T-helper 22 cell (primary cell): Measurements from ENCODE around the gene SAG.

Experiments used
- DNase-seq: peaks from one replicate; pipeline ENCODE4 v3.0.0-alpha.2; 2020; ENCODE audit warnings: low read depth

Gene SAG

GRCh38 chr2:233288663-233289062, 19.0 kb upstream of the SAG start:
- no peak for DNase-seq

DNA sequence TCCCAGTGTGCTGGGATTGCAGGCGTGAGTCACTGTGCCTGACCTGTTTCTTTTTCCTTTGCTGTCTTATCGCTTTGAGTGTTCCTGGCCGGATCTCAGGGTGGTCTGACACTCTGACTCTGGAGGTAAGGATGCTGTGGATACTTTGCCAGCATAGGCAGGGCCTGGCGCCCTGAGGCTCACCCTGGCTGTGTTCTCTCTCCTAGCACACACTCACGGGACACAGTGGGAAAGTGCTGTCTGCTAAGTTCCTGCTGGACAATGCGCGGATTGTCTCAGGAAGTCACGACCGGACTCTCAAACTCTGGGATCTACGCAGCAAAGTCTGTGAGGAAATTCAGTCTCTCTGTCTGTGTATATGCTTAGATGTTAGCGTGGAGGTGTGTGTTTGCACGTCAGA, 18.0 kb upstream of the SAG start:
- DNase-seq, result no peak

- no peak for DNase-seq
These were observed 17.4 kb upstream of the SAG start for GRCh38 chr2:233290051-233290845.

GRCh38 chr2:233295891-233296290, 11.7 kb upstream of the SAG start:
- no peak for DNase-seq

GRCh38 chr2:233297076-233297475, 10.5 kb upstream of the SAG start:
- DNase-seq, result no peak

DNA sequence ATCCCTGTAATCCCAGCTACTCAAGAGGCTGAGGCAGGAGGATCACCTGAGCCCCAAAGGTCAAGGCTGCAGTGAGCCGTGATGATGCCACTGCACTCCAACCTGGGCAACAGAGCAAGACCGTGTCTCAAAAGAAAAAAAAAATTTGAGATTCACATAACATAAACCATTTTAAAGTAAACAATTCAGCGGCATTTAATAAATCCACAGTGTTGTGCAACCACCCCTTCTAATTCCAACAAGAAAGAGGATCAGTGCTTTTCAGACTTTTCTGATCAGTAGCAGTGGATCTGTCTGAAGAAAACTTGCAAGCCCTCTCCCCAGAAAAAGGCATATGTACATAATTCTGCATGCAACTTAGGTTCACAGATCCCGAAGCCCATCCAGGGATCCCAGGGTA, 7.2 kb upstream of the SAG start:
- DNase-seq, result no peak

DNA sequence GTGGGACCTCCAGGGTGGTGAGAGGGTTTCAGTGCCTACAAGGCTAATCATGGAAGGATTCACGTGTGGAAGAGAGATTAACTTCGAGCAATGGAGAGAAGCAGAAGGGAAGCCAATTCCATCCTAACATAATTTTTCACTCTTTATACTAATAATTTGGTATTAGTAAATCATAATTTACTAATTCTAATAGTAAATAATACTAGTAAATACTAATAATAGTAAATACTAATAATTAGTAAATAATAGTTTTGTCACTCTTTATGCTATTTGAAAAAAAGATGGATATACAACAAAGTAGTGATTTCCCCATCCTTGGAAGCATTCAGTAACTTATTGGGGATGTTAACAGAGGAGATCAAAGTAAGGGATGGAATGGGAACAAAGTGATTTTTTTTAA, 6.4 kb upstream of the SAG start:
- DNase-seq, result no peak

DNA sequence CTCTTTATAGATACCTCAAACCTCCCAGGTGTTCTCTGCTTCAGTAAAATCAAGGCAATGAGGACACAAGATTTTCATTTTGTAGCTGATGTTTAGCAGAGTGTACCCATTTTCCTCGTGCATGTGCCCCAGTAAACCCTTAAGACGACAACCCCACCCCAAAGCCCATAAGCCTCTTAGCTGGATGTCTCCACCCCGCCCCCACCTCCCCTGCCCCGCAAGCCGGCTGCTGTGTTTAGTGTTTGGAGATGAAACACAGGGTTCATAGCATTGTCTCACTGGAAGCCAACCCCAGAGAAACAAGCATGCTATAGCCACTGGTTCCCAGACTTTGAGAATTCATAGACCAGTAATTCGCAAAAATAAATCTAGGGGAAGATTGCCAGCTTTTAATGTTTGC, 5.8 kb upstream of the SAG start:
- no peak for DNase-seq

DNA sequence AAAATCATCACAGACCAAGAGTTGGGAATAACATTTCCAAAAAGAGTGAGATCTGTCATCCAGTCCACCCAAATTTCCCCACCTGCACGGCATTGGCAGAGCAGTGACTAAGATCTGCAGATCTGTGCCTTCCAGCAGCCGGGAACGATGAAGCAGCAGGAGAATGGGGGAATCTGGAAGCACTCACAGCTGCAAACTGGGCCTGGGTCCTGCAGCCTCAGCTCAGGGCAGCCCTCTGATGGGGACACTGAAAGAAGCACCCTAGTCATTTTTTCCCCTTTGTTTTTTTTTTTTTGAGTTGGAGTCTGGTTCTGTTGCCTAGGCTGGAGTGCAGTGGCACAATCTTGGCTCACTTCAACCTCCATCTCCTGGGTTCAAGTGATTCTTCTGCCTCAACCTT, 4.4 kb upstream of the SAG start:
- no peak for DNase-seq

GRCh38 chr2:233311241-233311926, 3.8 kb downstream of the SAG start:
- DNase-seq, result no peak

DNA sequence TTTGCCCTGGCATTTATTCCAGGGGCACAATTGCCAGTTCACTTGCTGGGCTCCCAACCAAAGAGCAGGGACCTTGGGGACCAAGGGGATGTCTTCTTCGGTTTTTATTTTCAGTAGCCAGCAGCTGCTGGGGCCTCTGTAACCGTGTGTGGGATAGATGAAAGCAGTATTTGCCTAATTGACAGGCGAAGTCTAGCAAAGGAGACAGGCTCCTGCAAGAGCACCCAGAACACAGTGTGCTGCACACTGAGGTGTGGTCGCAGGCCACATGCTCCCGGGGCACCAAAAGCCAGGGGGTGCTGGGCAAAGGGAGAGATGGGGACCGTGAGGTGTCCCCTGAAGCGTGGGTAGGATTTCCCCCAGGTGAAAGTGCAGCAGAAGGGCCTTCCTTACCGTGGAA, 5.3 kb downstream of the SAG start:
- no peak for DNase-seq

DNA sequence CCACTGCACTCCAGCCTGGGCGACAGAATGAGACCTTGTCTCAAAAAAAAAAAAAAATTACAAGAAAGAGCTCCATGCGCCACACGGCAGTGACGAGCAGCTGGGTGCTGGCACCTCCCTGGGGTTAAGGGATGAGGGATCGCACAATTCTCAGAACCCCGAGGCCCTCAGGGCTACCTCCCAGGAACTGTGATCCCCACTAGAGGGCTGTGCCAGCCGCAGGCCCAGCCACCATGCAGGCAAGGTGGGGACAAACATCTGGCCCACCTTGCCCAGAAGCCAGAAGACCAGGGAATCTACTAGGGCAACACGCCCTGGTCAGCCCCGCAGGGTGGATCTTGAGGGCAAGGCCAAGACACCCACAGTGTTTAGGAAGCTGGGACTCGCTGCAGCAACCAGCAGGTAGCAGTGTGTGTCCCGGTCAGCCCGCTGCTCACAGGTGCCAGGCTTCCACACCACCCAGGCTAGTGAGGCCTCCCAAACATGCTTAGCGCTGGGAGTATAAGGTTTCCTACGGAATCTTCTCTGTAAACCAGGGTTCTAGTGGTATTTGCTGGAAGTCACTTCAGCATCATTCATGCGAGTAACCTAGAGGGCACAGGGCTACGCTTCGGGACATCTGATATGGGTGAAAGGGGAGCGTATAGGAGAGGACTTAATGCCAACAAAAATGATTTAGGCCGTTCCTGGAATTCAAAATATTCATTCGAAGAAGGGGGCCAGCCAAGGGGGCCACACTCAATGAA, 6.7 kb downstream of the SAG start:
- no peak for DNase-seq

DNA sequence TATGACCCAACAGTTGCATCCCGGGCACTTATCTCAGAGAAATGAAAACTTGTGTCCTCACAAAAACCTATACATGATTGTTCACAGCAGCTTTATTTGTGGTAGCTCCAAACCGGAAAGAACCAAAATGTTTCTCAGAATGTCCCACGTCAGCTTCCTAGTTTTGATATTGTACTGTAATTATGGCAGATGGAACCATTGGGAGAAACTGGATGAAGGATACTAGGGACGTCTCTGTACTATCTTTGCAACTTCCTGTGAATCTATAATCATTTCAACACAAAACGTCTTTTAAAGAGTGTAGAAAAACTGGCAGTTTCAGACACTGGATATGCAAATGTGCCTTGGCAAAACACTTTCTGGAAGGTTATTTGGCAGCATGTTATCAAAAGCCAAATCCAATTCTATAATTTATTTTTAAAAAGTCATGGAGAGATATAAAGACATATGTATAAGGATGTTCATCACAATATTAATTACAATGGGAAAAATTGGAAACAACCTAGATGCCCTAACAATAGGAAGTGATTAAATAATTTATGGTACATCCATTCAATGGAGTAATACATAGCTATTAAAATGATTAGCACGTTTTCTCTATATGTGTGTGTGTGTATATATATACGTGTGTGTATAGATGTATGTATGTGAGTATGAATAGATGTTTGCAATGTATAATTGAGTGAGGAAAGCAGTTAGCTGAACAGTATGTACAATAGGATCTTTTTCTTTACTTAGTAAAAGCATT, 9.8 kb downstream of the SAG start:
- no peak for DNase-seq

DNA sequence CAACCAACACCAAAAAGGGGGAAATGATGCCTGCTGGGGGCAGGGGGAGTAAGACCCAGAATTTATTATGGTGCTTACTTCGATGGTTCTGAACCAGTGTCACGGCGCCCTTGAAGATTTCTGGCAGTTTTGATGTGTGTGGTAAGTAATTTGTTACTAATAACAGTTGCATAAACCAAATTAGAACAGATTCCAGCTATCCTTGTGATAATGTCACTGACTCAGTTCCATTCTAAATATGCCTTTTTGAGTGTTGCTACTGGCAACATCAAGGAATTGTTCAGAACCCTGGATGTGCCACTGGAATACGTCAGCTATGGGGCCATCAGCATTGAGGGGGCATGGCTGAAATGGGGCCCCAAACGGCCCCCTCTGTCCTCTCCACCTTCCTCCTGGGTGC, 11.6 kb downstream of the SAG start:
- no peak for DNase-seq

DNA sequence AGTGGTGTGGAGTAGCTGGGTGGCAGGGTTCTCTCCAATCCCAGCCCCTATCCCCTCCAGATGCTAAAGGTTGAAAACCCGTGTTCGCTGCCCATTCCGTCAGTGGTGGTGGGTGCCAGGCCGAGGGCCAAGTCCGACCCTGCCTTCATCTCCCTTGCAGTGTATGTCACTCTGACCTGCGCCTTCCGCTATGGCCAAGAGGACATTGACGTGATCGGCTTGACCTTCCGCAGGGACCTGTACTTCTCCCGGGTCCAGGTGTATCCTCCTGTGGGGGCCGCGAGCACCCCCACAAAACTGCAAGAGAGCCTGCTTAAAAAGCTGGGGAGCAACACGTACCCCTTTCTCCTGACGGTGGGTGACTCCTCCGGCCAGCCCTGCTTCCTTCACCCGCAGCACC, 12.9 kb downstream of the SAG start:
- no peak for DNase-seq

DNA sequence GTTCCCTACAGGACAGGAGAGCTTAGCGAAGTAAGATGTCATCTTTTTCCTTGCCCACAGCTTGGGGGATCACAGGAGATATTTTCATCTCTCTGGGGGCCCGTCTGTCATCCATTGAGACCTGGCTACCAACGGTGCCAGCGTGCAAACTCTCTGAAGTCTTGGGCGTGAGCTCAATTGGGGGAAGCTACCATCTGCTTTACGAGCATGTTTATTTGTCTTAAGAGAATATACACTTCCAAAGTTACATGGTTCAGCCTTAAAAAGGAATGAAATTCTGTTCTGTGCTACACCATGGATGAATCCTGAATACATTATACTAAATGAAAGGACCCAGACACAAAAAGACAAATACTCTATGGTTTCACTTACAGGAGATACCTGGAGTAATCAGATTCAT, 13.6 kb downstream of the SAG start:
- DNase-seq, result no peak

GRCh38 chr2:233323851-233324250, 16.2 kb downstream of the SAG start:
- no peak for DNase-seq

DNA sequence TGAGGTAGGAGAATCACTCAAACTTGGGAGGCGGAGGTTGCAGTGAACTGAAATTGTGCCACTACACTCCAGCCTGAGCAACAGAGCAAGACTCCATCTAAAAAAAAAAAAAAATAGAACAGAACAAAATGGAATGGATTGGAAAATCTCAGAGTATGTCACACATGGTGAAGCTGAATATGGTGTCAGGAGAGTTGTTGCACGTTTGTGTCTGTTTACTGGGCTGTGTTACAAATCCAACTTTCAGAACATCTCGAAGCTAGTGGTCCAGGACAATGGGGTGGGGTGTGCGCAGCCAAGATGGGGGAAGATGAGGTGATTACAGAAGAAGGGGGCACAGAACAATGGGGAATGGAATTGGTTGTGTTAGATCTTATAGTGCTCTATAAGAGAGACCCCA, 17.6 kb downstream of the SAG start:
- DNase-seq, result no peak

GRCh38 chr2:233325814-233326213, 18.2 kb downstream of the SAG start:
- no peak for DNase-seq

DNA sequence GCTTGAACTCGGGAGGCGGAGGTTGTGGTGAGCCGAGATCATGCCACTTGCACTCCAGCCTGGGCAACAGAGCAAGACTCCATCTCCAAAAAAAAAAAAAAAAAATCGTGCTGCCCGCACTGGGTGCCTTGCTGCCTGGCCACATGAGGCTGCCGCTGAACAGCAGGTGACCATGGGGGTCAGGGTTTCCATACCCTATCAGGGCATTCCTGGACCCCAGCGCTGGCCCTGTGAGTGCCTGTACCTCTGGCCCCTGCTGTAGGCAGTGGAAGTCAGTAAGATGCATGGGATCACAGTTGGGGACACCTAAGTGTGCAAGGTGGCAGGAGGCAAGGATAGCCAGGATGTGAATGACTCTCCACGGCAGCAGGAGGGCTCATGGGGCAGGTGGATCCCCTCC, 18.9 kb downstream of the SAG start:
- DNase-seq, result no peak

DNA sequence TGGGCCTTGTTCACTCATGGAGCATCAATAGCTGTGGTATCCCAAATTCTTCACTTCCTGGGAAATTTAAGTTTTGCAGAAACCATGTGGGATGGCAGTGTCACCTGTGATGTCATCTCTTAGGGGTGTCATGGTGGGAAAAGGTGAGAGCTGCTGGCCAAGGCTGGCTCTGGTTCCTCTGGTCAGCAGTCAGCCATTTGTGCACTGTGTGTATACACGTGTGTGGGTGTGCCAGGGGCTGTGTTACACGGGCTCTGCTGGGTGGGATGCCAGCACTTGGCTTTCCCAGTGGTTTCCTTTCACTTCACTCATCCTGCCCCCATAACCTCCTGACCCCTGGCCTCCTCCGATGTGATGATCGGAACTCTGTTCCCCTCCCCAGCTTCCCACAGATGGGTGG, 21.3 kb downstream of the SAG start:
- no peak for DNase-seq

DNA sequence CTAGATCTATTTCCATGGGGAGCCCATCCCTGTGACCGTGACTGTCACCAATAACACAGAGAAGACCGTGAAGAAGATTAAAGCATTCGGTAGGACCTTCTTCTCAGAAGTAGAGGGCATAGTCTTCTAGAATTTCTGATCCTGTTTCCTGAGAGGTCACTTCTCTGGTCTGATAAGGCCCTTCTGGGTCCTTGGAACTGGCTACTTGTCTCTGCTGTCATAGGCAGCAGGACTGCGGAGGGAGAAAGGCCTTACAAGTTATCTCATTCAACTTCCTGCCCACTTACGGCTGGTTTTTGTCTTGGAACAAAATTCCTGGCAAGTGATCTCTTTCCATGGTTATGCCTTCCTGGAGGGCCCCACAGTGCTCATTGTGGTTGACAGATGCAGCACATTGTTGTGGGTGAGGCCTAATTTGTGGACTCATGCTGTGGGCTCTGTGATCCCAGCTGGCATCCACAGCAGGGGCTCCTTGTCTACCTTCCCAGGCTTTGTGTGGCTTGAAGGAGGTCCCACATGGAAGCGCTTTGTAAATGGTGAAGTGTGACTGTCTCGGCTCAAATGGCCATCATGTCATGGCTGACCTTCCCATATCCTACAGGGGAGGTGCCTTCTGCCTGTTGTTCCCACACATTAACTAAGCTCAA, 22.0 kb downstream of the SAG start:
- DNase-seq, result no peak
